A673 (cell line): Measurements from ENCODE around the gene CLSTN2. TPM values are rescaled to one million over a fixed set of nuclear protein-coding genes. Genes with fewer than 3 reads are reported as not detected.

Source experiments
- BruUV-seq: library from RNA; stranded (reverse); fragments of 400-500 nt; replicated peaks from 2 replicates; lab custom pipeline; 2021; lab: Mats Ljungman, UMichigan
- CTCF ChIA-PET: fragments of 300-600 bp; sonication (Branson Sonifier 250); formaldehyde crosslinking; loops from one replicate; lab custom pipeline; 2022; ENCODE audit warnings: antibody characterized with exemption; lab: Charles Lee
- POLR2A ChIA-PET: fragments of 300-600 bp; sonication (Branson Sonifier 250); formaldehyde crosslinking; loops from one replicate; lab custom pipeline; 2022; ENCODE audit warnings: antibody characterized with exemption; ENCODE audit not compliant: low non-redundant PET; lab: Charles Lee
- DNase-seq: peaks from one replicate; pipeline ENCODE4 v3.0.0-alpha.2; 2015; ENCODE audit warnings: low spot score
- H3K27ac ChIP-seq: fragments of 200-600 bp; sonication (generic); 2 replicates; pipeline ENCODE4 v1.5.1; 2016; ENCODE audit warnings: mixed run types, low read depth, mild to moderate bottlenecking, mixed read lengths, antibody characterized with exemption, low read length; ENCODE audit not compliant: poor library complexity, severe bottlenecking
- H3K27me3 ChIP-seq: fragments of 200-600 bp; sonication (generic); replicated peaks from 2 replicates; pipeline ENCODE4 v1.6.1; 2017; ENCODE audit warnings: mixed run types, low read depth, mild to moderate bottlenecking, mixed read lengths, antibody characterized with exemption, low read length; ENCODE audit not compliant: insufficient read depth, poor library complexity
- H3K36me3 ChIP-seq: fragments of 200-600 bp; sonication (generic); 2 replicates; pipeline ENCODE4 v1.6.1; 2016; ENCODE audit warnings: mixed run types, mild to moderate bottlenecking, mixed read lengths, antibody characterized with exemption, low read length; ENCODE audit not compliant: insufficient read depth, poor library complexity, severe bottlenecking
- H3K4me1 ChIP-seq: fragments of 200-600 bp; sonication (generic); 2 replicates; pipeline ENCODE4 v1.6.1; 2017; ENCODE audit warnings: mixed run types, mild to moderate bottlenecking, mixed read lengths, antibody characterized with exemption, low read length; ENCODE audit not compliant: insufficient read depth, poor library complexity, severe bottlenecking
- H3K4me3 ChIP-seq: fragments of 200-600 bp; sonication (generic); 2 replicates; pipeline ENCODE4 v1.5.1; 2016; ENCODE audit warnings: low read depth, mixed run types, mild to moderate bottlenecking, mixed read lengths, low read length; ENCODE audit not compliant: poor library complexity, severe bottlenecking
- H3K9me3 ChIP-seq: fragments of 200-600 bp; sonication (generic); 2 replicates; pipeline ENCODE4 v1.6.1; 2016; ENCODE audit warnings: mixed run types, low read depth, mild to moderate bottlenecking, mixed read lengths, antibody characterized with exemption, low read length; ENCODE audit not compliant: poor library complexity, severe bottlenecking
- CTCF ChIP-seq: fragments of 300-800, 200-600 bp; sonication (generic); conservative IDR thresholded peaks from 2 replicates; pipeline ENCODE4 v1.5.1; 2017; ENCODE audit warnings: low read depth, mild to moderate bottlenecking, antibody characterized with exemption, low read length, moderate library complexity, mixed read lengths
- EZH2 ChIP-seq: fragments of 200-600 bp; sonication (generic); IDR thresholded peaks from 2 replicates; pipeline ENCODE4 v1.6.1; 2017; ENCODE audit warnings: borderline replicate concordance, low read depth, mild to moderate bottlenecking, mixed read lengths, antibody characterized with exemption, low read length; ENCODE audit not compliant: poor library complexity, severe bottlenecking
- intact Hi-C: fragments of 100-400 bp; cut with micrococcal nuclease; formaldehyde crosslinking; loops from one replicate; pipeline ENCODE4 v1.10.0; 2022; ENCODE audit not compliant: unreplicated experiment
- total RNA-seq: library from RNA; stranded (reverse); gene quantifications from 2 replicates; pipeline ENCODE4 v1.2.3, GENCODE V29; 2021

The CLSTN2 gene
- total RNA-seq, 1 experiment from 2014 or later = 50.7 TPM

DNA sequence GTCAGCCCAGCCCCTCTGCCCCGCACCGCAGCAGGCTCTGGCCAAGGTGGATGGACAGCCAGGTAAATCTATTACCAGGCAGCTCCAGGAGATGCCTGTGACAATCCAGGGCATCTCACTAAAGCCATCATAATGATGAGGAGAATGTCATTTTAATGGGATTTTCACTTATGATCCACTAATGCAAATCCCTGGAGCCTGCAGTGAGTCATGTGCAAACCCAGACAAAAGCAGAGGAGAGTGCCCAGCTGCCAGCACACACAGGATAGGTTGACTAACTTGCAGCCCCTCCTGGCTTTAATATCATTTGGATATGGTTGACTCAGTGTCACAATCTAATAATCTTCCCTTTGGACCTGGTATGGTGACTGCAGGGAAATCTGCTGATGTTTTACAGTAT lies 536.0 kb downstream of the CLSTN2 start:
- Histone ChIP-seq H3K36me3 (no peaks in the 10 kb centered on the region), H3K27me3 (no peaks in the 10 kb centered on the region), H3K4me1 (no peaks in the 10 kb centered on the region), H3K9me3 (no peaks in the 10 kb centered on the region), H3K4me3 (no peak overlapping the region), H3K27ac (no peak overlapping the region)
- POLR2A ChIA-PET = no interaction called here
- CTCF ChIA-PET = no interaction called here
- no peak for TF ChIP-seq CTCF
- TF ChIP-seq EZH2 = no peak
- no TSS peak for BruUV-seq
- intact Hi-C loops = no loop called here
- DNase-seq = peak; percentile 37

DNA sequence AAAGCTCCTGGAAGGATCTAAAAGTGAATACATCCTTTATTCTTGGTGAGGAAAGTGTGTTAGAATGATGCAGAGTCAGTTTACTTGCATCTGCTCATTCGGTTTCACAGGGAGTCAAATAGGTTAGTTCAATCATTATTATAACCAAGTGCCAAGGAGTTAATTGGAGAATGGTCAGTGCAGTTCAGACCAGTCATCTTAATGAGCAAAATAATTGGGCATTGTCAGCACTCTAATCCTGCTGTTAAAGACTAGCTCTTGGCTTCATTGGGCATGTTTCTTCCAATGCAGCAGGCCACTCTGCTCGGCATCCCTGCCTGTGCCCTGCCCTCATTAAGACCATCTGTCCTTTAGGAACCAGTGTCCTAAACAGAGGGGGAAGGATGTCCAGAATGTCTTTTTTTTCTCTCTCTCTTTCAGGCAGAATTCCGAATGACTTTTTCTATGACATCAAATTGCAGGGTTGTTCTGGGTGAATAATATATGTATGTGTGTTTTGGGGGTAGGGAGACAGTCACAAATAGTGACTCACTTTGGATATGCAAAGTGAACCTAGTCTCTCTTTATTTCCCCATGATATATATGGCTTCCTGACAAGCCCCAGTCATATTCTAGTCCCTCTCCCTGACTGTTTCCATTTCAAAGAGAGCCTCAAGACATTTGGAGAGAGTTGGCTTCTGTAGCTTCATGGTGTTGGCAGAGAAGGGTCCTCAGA lies 537.5 kb downstream of the CLSTN2 start:
- CTCF ChIA-PET = no interaction called here
- Histone ChIP-seq H3K4me3 (no peak overlapping the region), H3K9me3 (no peaks in the 10 kb centered on the region), H3K27ac (no peak overlapping the region), H3K36me3 (no peaks in the 10 kb centered on the region), H3K4me1 (no peaks in the 10 kb centered on the region), H3K27me3 (no peaks in the 10 kb centered on the region)
- intact Hi-C loops = no loop called here
- no peak for DNase-seq
- POLR2A ChIA-PET = no interaction called here
- BruUV-seq = no TSS peak
- TF ChIP-seq EZH2 (no peak), CTCF (no peak)

DNA sequence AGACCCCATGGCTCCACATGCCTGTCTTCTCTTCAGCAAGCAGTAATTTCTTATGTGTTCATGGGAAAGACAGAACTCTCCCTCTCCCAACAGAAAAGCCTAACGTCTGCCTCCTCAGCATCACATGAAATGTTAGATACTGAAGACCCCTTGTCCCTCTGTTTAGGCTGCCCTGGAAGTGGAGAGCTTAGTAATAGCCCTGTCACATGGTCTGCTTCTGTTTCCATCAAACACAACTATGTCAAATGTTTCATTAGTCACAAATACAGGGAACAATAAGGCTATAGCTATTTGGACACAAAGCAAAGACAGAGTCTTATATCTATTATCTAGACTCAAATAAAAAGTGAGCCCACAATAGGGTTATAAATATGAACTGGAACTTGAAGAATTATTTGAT lies 552.6 kb downstream of the CLSTN2 start:
- CTCF ChIA-PET = no interaction called here

More for the DNA sequence above, 552.6 kb downstream of the CLSTN2 start:
- POLR2A ChIA-PET = no interaction called here
- no peaks in the 10 kb centered on the region for H3K36me3 ChIP-seq
- no peaks in the 10 kb centered on the region for H3K4me1 ChIP-seq
- intact Hi-C loops = no loop called here
- no peak for DNase-seq
- H3K27ac ChIP-seq = no peak overlapping the region
- no peaks in the 10 kb centered on the region for H3K27me3 ChIP-seq
- no peak for TF ChIP-seq CTCF
- TF ChIP-seq EZH2 = no peak
- BruUV-seq = no TSS peak
- H3K4me3 ChIP-seq = no peak overlapping the region
- H3K9me3 ChIP-seq = no peaks in the 10 kb centered on the region
